GM18861 (cell line): ENCODE data around the gene LIPI.
"Not testable (repeated sequence)": the region's sequence is repeated elsewhere in the genome, so short reads cannot be mapped to it uniquely, and the experiment has no call there.

ENCODE experiments used
- ATAC-seq: cut with Tn5 transposase; IDR thresholded peaks from one replicate; pipeline ENCODE4 v1.9.1; 2021; ENCODE audit not compliant: unreplicated experiment

Gene LIPI

DNA sequence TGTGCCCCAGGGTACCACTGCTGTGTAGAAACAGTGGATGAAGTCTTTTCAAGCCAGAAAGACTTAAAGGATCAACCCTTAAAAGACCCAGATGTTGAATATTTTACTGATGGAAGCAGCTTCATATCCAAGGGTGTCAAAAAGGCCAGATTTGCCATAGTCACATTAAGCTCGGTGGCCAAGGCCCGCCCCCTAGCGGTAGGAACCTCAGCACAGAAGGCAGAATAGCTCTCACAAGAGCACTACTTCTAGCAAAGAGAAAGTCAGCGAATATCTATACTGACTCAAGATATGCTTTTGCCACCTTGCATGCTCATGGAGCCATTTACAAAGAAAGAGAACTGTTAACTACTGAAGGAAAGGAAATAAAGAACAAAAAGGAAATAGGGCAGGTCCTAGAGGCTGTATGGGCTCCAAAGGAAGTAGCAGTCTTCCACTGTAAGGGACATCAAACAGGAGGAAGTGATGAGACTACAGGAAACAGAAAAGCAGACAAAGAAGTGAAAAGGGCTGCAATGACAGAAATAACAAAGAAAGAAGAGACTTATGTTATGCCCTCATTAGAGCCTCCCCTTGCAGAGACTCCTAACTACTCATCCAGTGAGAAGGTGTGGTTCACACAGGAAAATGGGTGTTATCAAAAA is 90.5 kb downstream of the LIPI start:
- peak; percentile 40 for ATAC-seq

DNA sequence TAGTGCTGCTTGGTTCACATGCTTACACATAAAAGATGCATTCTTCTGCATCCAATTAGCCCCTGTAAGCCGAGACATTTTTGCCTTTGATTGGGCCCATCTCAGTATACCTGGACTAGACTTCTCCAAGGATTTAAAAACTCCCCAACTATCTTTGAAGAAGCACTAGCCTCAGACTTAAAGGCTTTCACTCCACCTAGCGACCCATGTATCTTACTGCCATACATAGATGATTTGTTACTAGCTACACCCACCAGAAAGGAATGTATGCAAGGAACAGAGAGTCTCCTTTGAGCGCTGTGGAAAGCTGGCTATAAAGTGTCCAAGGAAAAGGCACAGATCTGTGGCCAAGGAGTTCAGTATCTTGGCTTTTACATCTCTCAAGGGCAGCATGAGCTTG is 91.7 kb downstream of the LIPI start:
- ATAC-seq = no peak

DNA sequence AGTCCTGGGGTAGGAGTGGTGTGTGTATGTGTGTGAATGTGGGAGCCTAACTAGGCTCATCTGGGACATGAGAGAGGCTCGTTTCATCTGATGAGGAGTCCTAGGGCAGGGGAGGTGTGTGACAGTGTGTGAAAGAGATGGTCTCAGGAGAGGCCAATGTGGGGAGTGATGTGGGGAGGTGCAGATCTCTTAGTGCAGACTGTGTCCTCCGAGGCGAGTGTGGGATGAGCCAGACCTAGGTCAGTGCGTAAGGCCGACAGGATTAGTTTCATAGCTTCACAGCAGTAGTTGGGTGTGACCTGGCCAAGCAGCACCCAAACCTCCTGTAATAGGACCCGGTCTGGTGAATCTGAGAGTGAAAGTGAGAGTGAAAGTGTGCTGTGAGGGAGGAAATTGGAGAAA is 94.7 kb downstream of the LIPI start:
- ATAC-seq = peak; percentile 77

DNA sequence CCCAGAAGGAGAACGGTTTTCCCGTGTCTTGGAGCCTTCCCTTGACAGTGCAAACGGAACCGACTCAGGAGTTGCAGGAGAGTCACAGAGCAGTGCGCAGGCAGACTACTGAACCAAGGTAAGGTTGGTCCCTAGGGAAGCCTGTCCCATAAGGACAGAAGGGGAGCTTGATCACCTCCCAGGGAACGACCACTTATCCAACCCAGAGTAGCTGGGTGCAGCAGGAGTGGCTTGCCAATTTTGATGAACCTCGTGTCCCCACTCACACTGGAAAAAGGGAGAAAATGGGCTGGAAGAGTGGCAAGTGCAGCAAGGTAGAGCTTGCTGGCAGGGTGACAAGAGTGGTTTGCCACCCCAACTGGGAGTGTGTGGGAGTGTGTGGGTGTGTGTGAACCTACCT is 95.1 kb downstream of the LIPI start:
- ATAC-seq = no peak

DNA sequence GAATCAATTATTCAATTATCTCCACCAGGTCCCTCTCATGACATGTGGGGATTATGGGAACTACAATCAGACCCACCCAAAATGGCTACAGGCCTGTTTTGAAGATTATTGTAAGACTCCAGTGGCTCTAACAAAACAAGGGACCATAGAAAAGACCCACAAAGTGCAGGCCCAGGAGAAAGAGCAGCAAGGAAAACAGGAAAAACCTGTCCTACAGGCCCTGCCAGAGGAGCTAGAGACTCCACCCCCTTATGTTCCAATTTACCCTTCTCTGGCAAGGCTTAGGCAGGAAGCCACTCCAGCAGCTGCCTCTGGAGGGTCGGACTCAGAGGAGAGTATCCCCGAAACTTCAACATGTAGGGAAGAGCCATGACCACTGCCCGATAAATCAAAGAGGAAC is 96.5 kb downstream of the LIPI start:
- ATAC-seq = no peak

DNA sequence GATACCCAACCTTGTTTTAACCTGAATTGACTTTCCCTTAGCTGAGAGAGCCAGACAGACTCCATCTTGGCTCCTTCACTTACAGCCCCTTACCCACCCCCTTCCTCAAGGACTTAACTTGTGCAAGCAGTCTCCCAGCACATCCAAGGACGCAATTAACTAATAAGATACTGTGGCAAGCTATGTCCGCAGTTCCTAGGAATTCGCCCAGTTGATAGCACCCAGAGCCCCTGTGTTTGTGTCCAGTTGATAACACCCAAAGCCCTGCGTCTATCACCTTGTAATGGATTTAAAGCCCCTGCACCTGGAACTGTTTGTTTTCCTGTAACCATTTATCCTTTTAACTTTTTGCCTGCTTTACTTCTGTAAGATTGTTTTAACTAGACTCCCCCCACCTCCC is 106.2 kb downstream of the LIPI start:
- ATAC-seq = not testable (repeated sequence)

DNA sequence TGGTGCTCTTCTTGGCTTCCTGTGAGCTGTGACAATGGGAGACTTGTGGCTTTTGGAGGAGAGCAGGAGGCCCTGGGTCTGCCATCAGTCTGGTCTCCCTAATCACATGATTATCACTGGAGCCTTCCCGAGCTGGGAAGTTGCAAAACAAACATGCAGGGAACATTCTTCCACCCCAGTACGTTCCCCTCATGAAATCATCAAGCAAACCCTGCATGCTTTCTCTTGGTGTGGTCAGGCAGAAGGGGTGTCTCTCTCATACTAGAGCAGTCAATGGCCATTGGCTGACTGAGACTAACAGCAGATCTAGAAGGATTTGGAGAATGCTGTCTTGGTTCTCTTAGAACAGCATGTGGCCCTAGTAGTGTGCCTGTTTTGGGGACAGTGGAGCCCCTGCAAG is 111.2 kb downstream of the LIPI start:
- ATAC-seq = no peak

DNA sequence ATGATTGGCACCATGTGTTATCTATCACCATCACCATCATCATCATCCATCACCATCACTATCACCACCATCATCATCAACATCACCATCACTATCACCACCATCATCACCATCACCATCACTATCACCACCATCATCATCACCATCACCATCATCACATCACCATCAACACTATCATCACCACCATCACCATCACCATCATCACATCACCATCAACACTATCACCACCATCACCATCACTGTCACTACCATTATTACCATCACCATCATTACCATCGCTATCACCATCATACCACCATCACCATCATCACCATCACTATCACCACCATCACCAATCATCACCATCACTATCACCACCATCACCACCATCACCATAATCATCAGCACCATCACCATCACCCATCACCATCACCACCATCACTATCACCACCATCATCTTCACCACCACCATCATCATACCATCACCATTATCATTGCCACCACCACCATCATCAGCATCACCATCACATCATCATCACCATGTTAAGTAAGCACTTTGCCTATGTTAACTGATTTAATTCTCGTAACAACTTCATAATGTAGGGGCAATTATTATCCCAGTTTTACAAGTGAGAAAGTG is 112.8 kb downstream of the LIPI start:
- no peak for ATAC-seq

DNA sequence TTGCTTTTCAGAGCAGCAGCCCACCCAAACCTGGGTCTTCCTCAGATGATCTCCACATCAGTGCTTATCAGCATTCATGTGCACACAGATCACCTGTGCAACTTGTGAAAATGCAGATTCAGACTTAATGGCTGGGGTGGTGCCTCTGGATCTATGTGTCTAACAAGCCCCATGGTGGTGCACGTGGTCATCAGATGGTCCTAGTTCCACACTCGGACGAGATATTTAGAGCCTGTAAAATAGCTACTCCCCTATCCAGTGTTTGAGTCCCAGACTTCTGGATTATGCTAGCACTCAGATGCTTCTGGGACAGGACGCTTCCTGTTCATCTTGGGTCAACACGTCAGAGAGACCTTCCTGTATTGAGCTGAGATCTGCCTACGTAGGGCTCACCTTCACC is 114.2 kb downstream of the LIPI start:
- no peak for ATAC-seq

DNA sequence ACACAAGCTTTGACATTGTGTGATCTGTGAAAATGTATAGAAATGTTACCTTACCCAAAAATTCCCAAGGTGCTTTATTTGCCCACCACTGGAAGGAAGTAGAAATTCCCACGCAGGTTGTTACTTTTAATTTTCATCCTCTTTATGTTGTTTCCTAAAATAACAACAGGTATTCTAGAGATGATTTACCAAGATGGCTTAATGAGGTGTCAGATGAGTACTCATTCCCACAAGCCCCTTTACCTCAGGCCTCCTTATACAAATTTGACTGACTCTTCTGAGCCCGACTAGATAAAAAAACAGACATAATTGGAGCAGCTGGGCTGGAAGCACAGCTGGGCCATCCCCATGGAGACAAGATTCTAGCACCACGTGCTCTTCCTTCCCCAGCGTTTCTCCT is 114.6 kb downstream of the LIPI start:
- ATAC-seq = no peak

DNA sequence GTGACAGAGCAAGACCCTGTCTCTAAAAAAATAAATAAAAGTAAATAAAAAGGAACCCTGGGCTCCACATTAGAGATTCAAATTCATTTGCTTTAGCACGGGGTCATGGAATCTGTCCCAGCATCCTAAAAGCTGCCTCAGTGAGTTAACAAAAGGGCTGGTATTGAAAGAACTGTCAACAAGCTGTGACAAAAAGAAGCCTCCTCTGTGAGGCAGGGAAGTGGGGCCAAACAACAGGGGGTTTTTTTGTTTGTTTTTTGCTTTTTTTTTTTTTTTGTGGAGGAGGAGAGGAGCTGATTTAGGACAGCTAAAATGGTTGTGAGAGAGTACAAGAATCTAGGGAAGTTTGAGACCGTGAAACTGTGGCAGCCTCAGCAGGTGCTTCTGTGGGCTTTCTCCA is 115.7 kb downstream of the LIPI start:
- ATAC-seq = no peak

DNA sequence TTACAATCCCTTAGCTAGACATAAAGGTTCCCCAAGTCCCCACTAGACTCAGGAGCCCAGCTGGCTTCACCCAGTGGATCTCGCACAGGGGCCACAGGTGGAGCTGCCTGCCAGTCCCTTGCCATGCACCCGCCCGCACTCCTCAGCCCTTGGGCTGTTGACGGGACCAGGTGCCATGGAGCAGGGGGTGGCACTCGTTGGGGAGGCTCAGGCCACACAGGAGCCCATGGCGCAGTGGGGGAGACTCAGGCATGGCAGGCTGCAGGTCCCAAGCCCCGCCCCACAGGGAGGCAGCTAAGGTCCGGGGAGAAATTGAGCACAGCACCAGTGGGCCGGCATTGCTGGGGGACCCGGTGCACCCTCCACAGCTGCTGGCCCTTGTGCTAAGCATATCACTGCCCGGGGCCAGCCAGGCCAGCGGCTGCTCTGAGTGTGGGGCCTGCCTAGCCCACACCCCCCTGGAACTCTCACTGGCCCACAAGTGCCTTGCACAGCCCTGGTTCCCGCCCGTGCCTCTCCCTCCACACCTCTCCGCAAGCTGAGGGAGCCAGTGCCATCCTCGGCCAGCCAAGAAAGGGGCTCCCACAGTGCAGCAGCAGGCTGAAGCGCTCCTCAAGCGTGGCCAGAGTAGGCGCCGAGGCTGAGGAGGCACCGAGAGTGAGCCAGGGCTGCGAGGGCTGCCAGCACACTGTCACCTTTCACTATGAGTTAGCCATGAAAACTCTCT is 117.8 kb downstream of the LIPI start:
- no peak for ATAC-seq

DNA sequence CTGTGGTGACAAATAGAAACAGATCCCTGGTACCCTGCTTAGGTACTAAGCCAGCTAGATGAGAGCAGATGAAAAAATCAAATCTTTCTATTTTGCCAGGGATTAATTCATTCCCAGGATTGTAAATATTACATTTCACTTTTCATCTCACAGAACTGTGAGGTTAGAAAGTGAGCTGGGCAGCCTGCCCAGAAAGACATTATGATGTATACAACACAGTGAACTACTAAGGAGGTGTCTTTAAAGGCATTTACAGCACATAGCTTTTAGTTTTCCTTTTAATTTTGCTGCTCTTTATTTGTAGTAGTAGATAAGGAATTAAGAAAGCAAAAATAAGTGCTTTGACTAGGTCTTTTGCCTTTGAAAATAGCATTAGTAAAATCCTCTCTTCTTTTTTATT is 120.6 kb downstream of the LIPI start:
- not testable (repeated sequence) for ATAC-seq

DNA sequence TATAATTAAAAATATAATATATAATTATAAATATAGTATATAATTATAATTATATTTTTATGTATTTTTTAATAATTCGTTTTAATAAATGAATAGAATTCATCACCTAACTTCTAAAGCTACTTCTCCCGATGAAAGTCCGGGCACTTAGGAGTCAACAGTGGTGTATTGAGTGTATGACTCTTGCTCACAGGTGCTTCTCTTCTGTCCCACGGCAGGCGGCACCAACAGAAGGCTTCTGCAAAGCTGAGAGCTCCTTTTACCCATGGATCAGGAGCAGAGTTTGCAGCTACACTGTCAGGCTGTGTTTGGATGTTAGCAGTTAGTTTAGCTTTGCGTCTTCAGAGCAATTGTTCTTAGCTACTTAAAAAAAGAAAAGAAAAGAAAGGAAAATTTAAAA is 122.4 kb downstream of the LIPI start:
- no peak for ATAC-seq

DNA sequence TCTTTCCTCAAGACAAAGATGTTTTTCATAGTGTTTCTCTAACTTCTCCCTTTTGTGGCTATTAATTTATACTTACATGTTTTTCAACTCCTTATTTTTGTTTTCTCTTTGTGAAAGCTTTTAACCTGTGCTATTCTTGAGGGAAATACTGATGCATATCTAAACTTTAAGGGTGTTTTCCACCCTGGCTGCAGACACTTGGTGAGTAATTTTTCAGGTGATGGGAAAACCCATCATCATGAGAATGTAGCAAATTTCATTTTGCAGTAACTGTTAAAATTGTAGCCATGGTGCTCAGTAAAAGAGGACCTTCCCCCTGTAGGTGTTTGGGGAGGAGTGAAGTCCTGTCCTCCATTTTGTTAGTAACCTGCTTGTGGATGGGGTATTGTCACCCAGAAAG is 124.2 kb downstream of the LIPI start:
- no peak for ATAC-seq

DNA sequence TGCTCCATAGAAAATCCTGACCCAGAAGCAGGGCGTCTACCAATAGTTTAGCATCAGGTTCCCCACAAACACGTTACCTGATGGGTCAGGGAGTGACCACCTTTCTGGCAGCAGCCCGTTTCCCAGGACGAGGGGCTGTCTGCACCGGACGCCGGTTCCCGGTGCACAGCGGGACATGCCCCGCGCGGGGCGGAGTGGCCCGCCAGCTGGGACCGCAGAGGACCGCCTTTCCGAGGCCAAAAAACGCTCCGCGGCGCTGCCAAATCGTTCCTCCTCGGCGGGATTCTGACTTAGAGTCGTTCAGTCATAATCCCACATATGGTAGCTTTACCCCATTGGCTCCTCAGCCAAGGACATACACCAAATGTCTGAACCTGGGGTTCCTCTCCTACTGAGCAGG is 126.1 kb downstream of the LIPI start:
- no peak for ATAC-seq

DNA sequence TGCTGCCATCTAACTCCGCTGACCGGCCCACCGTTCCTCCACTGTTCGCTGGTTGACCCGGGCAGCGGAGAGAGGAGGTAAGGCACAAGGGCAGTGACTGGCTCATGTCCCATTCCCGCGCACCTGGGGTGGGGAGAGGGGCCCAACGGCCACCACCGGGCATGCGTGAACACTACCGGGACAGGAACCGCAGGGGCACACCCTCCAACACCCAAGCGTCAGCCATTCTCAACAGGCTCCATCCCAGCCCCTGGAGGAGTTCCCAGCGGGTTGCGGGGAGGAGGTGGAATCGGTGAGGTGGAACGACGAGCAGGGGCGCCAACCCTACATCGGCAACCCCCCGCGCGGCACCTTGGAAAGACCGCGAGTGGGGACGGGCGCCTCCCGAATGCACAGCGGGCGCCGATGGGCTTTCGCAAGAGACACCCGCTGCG is 126.7 kb downstream of the LIPI start:
- no peak for ATAC-seq

DNA sequence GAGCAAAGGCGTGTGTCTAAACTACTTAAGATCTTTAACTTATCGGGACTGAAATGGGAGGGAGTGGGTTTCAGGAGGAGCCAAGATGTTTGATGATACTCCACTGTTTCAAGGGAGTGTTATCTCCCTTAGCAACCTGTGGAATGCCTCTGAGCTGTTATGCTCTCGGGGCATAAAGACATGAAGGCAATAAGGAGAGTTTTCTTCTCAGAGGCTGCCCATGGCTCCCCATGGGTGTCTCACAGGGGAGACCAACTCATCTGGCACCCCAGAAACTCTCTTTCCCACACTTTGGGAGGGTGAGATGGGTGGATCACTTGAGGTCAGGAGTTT is 130.0 kb downstream of the LIPI start:
- ATAC-seq = no peak

DNA sequence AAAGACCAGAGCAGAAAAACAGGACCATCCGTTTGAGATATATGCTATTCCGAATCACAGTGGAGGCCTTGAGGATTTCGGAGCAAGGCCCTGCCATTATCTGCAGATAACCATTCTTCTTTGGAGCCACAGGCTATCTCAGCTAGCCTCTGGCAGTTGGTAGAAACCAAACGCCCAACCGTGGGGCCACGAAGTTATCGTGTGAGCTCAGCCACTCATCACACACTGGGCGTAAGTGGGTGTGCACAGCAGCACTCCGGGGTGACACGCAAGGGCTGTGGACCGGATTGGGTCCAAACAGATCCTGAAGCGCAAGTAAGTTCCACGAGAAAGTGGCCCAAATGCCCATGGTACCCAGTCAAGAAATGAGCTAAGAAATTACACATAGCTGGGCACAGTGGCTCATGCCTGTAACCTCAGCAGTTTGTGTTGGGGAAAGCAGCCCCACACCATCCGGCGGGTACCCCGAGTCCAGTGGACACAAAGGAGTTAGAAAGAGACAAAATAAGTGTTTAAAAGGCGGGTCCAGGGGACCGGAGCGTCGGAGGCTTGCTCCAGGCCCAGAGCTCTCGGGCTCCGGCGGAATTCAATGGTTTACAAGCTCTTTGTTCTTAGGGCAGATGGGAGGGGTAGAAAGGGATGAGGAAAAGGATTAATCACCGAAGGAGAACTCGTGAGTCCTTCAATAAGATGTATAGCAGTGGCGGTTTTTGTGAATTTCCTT is 130.6 kb downstream of the LIPI start:
- ATAC-seq = no peak

DNA sequence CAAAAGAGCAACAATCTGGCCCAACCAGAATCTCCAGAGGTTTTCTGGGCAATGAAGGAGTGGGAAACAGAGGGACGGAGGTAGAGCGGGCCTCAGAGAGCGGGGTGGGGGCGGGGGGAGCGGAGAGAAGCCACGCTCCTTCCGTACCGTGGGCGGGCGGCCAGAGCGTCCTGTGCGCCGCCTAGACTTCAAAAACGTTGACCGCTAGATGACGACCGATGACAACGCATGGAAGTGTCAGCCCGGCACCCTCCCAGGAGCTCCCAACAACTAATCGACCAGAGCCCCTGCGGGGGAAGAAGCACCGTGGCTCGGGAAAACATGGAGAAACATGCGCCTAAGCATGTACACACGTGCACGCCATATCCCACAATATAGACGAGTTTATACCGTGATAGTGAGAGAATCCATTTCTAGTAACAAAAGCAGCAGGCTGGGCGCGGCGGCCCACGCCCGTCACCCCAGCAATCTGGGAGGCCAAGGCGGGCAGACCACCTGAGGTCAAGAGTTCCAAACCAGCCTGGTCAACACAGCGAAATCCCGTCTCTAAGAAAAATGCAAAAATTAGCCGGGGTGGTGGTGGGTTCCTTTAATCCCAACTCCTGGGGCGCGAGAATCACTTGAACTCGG is 131.9 kb downstream of the LIPI start:
- ATAC-seq = no peak

DNA sequence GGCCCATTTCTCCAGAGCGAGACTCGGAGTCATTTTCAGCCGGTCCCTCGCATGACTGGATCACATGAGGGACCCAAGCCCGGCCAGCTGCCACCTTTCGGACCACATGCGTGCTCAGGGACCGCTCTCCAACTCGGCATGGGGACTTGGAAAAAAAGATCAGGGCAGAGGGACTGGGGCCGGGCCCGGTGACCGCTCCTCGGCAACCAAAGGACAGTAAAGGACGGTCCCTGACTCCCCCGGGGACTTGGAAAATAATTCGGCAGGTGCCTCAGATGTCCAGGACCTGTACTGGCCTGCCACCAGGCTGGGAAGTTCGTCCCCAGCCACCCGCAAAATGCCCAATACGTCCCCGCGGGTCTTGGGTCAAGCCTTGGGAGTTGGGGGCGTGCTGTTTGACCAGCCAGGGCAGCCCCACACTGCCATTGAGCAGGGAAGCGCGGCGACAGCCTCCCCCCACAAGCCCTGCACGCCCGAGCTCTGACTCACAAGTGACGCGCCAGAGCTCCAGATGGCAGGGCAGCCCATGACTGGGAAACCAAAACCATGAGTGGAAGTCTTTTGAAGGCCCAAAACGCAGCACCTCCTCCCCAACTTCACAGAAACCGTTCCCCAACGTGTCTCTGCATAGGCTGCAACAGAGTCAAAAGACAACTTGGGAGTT is 134.5 kb downstream of the LIPI start:
- ATAC-seq = no peak
